Astrocyte of the spinal cord (primary cell): ENCODE data around the gene BTRC.
A peak's percentile ranks its signal among the peaks of the same experiment; 100 is the strongest.

Source experiments
- DNase-seq: peaks from one replicate; pipeline ENCODE4 v3.0.0; 2011; ENCODE audit warnings: low read depth, low spot score
- H3K4me3 ChIP-seq: 2 replicates; pipeline ENCODE4 v1.5.1; 2011; ENCODE audit warnings: low read depth, mild to moderate bottlenecking, low read length, moderate library complexity
- CTCF ChIP-seq: IDR thresholded peaks from 2 replicates; pipeline ENCODE4 v1.5.1; 2012; ENCODE audit warnings: low read depth, mild to moderate bottlenecking, low read length, inconsistent platforms
- in situ Hi-C: cut with HindIII; loops from 2 replicates; pipeline ENCODE4 v1.10.0; 2017; ENCODE audit warnings: low sequenced_read_pairs

BTRC gene

DNA sequence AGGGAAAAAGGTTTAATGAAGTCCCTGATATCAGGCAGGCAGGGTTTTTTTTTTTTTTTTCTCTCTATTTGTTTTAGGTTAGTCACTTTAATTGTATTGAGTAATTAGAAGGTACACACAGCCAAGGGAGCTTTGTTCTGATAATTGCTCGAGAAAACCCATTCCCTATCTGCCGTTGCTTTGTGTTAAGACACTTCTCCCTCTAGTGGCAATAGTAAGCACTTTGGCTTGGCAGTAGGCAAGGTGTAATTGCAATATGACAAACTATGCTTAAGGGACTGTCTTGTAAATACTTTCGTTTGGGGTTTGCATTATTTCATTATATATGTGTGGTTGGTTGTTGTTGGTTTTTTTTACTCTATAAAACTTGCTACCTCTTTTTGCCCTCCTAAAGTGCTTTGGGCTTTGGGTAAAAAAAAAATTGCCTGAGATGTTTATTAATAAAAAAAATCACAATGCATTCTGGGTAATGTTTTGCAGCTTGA lies 113.4 kb downstream of the BTRC start:
- in situ Hi-C loops: no loop called here
- no peak overlapping the region for H3K4me3 ChIP-seq
- DNase-seq: peak; percentile 75
- TF ChIP-seq CTCF: peak; percentile 91

DNA sequence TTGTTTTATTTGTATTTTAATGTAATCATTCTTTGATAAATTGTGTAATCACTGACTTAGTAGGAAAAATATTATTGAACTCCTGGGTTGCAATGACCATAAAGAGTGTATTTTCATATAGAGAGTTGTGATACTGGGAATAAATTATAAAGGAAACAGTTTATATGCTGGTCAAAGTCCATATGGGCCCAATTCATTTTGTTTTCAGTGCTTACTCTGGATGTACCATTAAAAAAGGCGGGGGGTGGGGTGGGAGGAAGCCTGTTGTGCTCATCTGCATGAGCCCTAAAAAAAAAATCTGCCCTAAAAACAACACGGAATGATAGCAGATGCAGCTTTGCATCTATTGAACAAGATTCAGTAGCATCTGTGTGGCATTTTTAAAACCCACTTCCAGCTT lies 114.2 kb downstream of the BTRC start:
- no peak for TF ChIP-seq CTCF
- no peak overlapping the region for H3K4me3 ChIP-seq
- in situ Hi-C loops: no loop called here
- no peak for DNase-seq

- TF ChIP-seq CTCF: no peak
- in situ Hi-C loops: no loop called here
- no peak overlapping the region for H3K4me3 ChIP-seq
- no peak for DNase-seq
Measured at GRCh38 chr10:101476383-101476782, 122.4 kb downstream of the BTRC start.

GRCh38 chr10:101478956-101479355 lies 125.0 kb downstream of the BTRC start:
- in situ Hi-C loops: no loop called here
- no peak for DNase-seq
- TF ChIP-seq CTCF: no peak
- no peak overlapping the region for H3K4me3 ChIP-seq

DNA sequence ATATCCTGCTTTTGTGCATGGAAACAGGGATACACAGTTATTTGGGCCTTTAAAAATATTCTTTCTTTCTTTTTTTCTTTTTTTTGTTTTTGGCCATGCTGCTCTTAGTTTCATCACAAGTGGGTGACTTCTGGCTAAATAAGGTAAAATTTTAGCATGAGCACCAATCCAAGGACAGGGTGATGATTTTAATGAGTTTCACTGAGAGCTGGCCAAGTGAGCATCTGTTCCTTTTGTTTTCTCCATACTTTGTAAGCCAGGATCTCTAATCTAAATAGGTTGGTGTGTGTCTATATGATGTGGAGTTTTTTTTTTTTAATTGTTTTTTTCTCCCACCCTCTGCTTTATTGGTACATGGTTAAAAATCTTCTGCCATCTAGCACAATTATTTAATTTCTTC lies 127.3 kb downstream of the BTRC start:
- DNase-seq: no peak
- no peak for TF ChIP-seq CTCF
- in situ Hi-C loops: no loop called here
- H3K4me3 ChIP-seq: no peak overlapping the region

GRCh38 chr10:101482568-101482967 lies 128.6 kb downstream of the BTRC start:
- no peak overlapping the region for H3K4me3 ChIP-seq
- in situ Hi-C loops: no loop called here
- DNase-seq: no peak
- TF ChIP-seq CTCF: no peak
